ENCODE data around the gene SQOR. TPM values are rescaled to one million over a fixed set of nuclear protein-coding genes. Genes with fewer than 3 reads are reported as not detected.

SQOR gene
- total and polyA plus RNA-seq, 2 experiments from 2014 or later, result 0.23 TPM; not detected in 1

DNA sequence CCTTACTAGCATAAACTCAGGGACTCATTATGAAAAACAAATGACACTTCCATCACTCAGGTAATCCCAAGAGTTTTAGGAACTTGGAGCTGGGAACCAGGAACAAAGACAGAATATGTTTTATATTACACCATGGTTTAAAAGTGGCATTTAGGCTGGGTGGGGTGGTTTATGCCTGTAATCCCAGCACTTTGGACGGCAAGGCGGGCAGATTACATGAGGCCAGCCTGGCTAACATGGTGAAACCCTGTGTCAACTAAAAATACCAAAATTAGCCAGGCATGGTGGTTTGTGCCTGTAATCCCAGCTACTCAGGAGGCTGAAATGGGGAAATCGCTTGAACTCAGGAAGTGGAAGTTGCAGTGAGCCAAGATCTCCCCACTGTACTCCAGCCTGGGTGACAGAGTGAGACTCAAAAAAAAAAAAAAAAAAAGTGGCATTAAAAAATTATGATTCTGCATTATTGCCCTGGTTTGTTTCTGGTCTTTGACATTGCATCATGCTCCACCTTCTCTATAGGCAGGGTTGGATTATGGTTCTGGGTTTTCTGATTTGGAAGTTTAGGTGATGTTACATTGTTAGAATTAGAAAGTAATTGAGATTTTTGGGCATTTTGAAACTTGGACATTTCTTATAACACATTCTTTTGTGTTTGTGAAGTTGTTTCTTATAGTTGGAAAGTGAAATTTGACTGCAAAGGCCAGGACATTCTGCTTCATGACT, 19.0 kb downstream of the SQOR start:
- peaks cover 68% of the 10 kb centered on the region for H3K9me3 Mint-ChIP-seq
- H3K4me1 Mint-ChIP-seq, result no peaks in the 10 kb centered on the region
- no peaks in the 10 kb centered on the region for H3K4me1 ChIP-seq (ENCODE audit: insufficient read depth)
- H3K27me3 Mint-ChIP-seq (ENCODE audit: insufficient read depth, low read depth, poor library complexity), result peaks cover 8% of the 10 kb centered on the region
- H3K27me3 ChIP-seq (ENCODE audit: insufficient read depth), result no peaks in the 10 kb centered on the region
- H3K9me2 ChIP-seq (ENCODE audit: insufficient read depth), result no peaks in the 10 kb centered on the region
- no peak overlapping the region for H3K27ac Mint-ChIP-seq
- no peaks in the 10 kb centered on the region for H3F3A ChIP-seq (replicated peaks; ENCODE audit: low read depth)
- H3K4me3 ChIP-seq, result no peak overlapping the region
- no peaks in the 10 kb centered on the region for H4K20me1 ChIP-seq (replicated peaks; ENCODE audit: insufficient read depth)
- H3K27ac ChIP-seq (ENCODE audit: low read depth), result no peak overlapping the region
- H3K4me2 ChIP-seq, result no peak overlapping the region
- ATAC-seq (no peak), DNase-seq (ENCODE audit: low spot score) (no peak)
- no peak overlapping the region for H3K4me3 Mint-ChIP-seq
- no peak for TF ChIP-seq EZH2 (IDR thresholded peaks at IDR 0.05; ENCODE audit: low read depth, unreplicated experiment)
- no peak for TF ChIP-seq CREB1 (CRISPR knock-in tag; IDR thresholded peaks at IDR 0.05; ENCODE audit: low read depth)
- H3K36me3 Mint-ChIP-seq (ENCODE audit: low read depth), result peaks cover 22% of the 10 kb centered on the region
- H3K36me3 ChIP-seq (ENCODE audit: insufficient read depth), result no peaks in the 10 kb centered on the region
- H2AFZ ChIP-seq, result no peak overlapping the region
- H3K79me2 ChIP-seq (replicated peaks; ENCODE audit: insufficient read depth), result no peaks in the 10 kb centered on the region

DNA sequence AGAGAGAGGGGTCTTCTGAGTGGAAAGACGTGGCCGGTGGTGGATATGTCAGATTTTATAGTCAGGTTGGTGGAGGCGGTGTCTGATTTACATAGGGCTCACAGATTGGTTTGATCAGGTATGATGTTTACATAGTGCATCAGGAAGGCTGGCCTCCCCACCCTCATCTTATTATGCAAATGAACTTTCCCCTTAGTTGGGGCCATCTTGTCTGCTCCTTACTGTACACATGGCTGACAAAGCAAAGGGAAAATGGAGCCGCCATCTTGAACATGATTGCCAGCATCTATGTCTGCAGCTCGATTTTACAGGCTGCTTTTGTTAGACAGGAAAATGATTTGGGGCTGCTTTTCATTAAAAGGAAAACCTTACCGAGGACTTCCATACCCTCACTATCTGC, 19.9 kb downstream of the SQOR start:
- no peaks in the 10 kb centered on the region for H3K4me1 ChIP-seq (ENCODE audit: insufficient read depth)
- no peak overlapping the region for H3K4me2 ChIP-seq
- H3K36me3 ChIP-seq (ENCODE audit: insufficient read depth), result no peaks in the 10 kb centered on the region
- peaks cover 70% of the 10 kb centered on the region for H3K9me3 Mint-ChIP-seq
- peaks cover 8% of the 10 kb centered on the region for H3K27me3 Mint-ChIP-seq (ENCODE audit: insufficient read depth, low read depth, poor library complexity)
- DNase-seq (ENCODE audit: low spot score), result no peak
- no peaks in the 10 kb centered on the region for H3K79me2 ChIP-seq (replicated peaks; ENCODE audit: insufficient read depth)
- H4K20me1 ChIP-seq (replicated peaks; ENCODE audit: insufficient read depth), result no peaks in the 10 kb centered on the region
- no peaks in the 10 kb centered on the region for H3F3A ChIP-seq (replicated peaks; ENCODE audit: low read depth)
- no peak overlapping the region for H3K4me3 Mint-ChIP-seq
- peaks cover 2% of the 10 kb centered on the region; the same call in 2 of the 3 replicates for H3K4me1 Mint-ChIP-seq
- H3K27me3 ChIP-seq (ENCODE audit: insufficient read depth), result no peaks in the 10 kb centered on the region
- H2AFZ ChIP-seq, result no peak overlapping the region
- H3K4me3 ChIP-seq, result no peak overlapping the region
- peaks cover 22% of the 10 kb centered on the region for H3K36me3 Mint-ChIP-seq (ENCODE audit: low read depth)
- H3K27ac Mint-ChIP-seq, result no peak overlapping the region
- ATAC-seq, result no peak
- no peaks in the 10 kb centered on the region for H3K9me2 ChIP-seq (ENCODE audit: insufficient read depth)
- H3K27ac ChIP-seq (ENCODE audit: low read depth), result no peak overlapping the region
- no peak for TF ChIP-seq EZH2 (IDR thresholded peaks at IDR 0.05; ENCODE audit: low read depth, unreplicated experiment)
- no peak for TF ChIP-seq ZNF114 (CRISPR knock-in tag; IDR thresholded peaks at IDR 0.05)
- no peak for TF ChIP-seq NANOG (IDR thresholded peaks at IDR 0.05; ENCODE audit: borderline replicate concordance)
- TF ChIP-seq ZNF462 (CRISPR knock-in tag; IDR thresholded peaks at IDR 0.05), result no peak
- TF ChIP-seq ZNF331 (CRISPR knock-in tag; IDR thresholded peaks at IDR 0.05; ENCODE audit: low read depth), result no peak
- TF ChIP-seq STAT1 (IDR thresholded peaks at IDR 0.05; ENCODE audit: unreplicated experiment), result no peak
- no peak for TF ChIP-seq POLR2AphosphoS5 (IDR thresholded peaks at IDR 0.05; ENCODE audit: low read depth)
- no peak for TF ChIP-seq CTCF (conservative IDR thresholded peaks at IDR 0.05; ENCODE audit: low read depth in 2 of 2)
- TF ChIP-seq JUNB (IDR thresholded peaks at IDR 0.05; ENCODE audit: unreplicated experiment), result no peak

All from GM23338 (cell line).